Embryonic facial prominence (tissue), 1 donor: ENCODE results near the gene ZNRF3.
"Not testable (repeated sequence)": the region's sequence is repeated elsewhere in the genome, so short reads cannot be mapped to it uniquely, and the experiment has no call there.

Experiments used
- DNase-seq: peaks from one replicate; pipeline ENCODE4 v3.0.0-alpha.2; 2016; ENCODE audit errors: extremely low spot score

The ZNRF3 gene

GRCh38 chr22:28884747-28885350 is 1.5 kb downstream of the ZNRF3 start:
- no peak for DNase-seq

DNA sequence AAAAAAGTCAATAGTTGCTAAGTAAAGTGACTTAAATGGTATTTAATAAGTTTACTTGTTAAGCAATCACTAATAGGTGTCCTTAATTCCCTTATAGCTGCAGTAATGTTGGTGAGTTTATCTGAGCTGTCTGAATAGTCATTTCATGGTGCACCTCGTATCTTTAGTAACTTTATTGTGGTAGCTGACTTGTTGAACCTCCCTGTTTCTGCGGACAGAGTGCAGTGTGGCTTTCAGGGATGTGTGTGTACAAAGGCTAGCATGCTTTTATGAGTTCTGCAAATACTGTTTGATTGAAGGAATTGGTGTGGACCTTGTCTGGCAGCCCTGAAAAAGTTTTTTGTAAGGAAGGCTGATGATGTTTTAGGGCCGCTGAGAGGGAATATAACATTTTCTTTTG is 2.6 kb downstream of the ZNRF3 start:
- no peak for DNase-seq

DNA sequence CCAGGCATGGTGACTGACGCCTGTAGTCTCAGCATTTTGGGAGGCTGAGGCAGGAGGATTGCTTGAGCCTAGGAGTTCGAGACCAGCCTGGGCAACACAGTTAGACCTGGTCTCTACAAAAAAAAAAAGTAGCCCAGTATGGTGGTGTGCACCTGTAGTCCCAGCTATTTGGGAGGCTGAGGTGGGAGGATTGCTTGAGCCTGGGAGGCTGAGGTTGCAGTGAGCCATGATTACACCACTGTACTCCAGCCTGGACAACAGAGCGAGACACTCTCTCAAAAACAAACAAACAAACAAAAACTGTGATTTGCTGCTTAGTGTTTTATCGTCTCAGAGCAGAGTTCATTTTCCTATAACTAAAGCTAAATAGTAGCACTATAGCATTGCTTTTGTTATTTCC is 3.3 kb downstream of the ZNRF3 start:
- DNase-seq, result not testable (repeated sequence)

DNA sequence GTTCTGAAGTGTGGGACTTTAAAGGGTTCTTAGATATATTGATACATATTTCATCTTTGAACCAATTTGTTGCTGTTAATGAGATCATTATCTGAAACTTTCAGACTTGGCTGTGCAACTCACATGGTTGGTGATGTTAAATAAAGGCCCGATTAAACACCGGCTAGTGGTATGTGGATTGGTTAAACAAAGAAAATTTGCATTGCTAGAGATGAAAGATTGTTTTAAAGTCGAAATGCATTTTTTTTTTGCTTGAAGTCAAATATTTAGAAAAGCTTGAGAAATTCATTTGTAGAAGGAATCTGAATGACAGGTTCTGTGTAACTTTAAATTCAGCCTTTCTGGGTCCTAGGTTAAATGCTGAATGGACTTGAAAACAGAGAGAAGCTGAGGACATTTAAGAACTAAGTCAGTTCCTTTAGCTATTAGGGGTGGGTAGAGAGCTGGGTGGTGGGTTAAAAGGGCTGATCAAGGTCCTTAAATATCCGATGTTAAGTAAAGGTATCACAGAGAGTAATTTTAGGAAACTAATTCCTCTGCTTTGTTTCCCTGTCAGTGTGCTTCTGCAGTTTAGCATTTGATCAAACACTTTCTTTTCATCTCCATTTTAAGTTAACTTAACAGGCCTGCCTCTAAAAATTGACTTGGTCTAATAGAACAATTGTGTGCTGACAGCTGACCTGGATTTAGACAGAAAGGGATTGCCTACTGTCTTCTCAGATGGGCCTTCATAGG is 4.5 kb downstream of the ZNRF3 start:
- DNase-seq, result no peak

GRCh38 chr22:28889478-28890024 is 6.2 kb downstream of the ZNRF3 start:
- no peak for DNase-seq

GRCh38 chr22:28891156-28891733 is 7.9 kb downstream of the ZNRF3 start:
- DNase-seq, result no peak

DNA sequence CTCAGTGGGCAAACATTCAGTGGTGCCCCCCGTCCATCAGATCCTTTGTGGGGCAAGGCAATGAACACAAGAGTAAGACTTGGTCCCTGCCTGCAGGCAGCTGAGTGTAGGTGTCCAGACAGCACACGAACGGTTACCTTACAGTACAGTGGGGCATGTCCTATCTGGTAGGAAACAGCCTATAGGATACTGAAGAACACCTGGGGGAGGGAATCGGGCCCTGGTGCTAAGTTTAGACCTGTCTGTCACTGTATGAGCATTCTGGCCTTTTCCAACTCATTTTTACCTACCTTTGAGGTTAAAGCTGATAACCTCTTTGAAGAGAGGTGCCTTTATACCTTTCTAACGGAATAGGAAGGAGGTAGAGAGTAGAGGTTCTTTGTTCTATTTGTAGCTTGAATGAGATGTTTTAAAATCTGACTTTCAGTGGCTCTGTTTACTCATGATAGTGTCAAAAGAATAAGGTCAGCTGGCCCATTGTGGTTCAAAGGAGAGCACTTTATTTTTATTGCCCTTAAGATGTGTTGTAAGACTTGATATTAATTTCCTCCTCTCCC is 8.9 kb downstream of the ZNRF3 start:
- no peak for DNase-seq

DNA sequence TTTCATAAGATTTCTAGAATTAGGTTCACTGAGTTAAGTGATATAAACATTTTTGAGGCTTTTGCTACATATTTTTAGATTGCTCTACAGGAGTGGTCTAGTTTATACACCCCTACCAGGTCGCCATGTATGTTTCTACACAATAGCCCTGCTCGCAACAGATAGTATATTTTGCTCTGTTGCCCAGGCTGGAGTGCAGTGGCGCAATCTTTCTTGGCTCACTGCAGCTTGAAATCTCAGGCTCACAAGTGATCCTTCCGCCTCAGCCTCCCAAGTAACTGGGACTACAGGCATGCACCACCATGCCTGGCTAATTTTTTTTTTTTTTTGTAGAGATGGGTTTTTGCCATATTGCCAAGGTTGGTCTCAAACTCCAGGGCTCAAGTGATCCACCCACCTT is 10.4 kb downstream of the ZNRF3 start:
- no peak for DNase-seq

GRCh38 chr22:28894334-28894733 is 11.0 kb downstream of the ZNRF3 start:
- no peak for DNase-seq

- no peak for DNase-seq
Observed at GRCh38 chr22:28894807-28895206, 11.4 kb downstream of the ZNRF3 start.

GRCh38 chr22:28896611-28897010 is 13.2 kb downstream of the ZNRF3 start:
- no peak for DNase-seq

DNA sequence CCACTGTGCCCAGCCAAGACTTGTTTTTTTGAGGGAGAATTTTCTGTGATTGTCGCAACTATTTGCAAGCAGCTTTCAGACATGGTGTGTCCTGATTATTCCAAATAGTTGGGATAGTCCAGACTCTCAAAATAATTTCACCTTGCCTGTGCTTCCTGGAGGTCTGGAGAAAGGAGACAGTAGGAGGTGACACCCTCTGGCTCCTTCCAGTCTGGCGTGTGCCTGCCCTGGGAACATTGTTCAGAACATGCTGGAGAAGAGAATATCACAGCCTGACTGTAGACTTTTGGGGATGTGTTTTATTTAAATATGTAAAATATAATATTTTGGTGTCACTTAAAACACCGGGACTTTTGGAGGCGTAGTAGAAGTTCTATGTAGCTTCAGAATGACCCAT is 14.9 kb downstream of the ZNRF3 start:
- no peak for DNase-seq

DNA sequence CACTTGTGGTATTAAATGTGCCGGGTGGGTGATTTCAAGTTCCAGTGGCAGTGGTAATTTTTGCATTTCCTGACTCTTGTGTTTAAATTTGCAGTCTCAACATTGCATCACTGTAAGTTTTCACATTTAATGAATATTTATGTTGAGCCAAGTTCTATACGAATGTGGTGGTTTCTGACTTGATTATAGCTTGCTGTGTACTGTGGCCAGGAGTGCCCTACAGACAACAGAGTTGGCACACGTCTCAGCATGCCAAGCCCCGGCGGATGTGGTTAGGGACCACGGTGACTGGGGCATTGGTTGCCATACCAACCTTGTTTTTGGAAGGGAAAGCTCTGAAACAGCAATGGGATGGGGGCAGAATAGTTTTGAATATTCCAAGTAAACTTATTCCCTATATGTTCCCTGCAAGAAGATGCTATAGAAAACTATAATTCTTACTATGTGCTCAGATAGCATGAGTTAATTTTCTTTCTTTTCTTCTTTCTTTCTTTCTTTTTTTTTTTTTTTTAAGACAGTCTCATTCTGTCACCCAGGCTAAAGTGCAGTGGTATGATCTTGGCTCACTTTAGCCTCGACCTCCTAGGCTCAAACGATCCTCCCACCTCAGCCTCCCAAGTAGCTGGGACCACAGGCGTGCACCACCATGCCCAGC is 16.0 kb downstream of the ZNRF3 start:
- DNase-seq, result peak; percentile 50

GRCh38 chr22:28900379-28900925 is 17.1 kb downstream of the ZNRF3 start:
- no peak for DNase-seq

GRCh38 chr22:28902490-28902889 is 19.1 kb downstream of the ZNRF3 start:
- no peak for DNase-seq

DNA sequence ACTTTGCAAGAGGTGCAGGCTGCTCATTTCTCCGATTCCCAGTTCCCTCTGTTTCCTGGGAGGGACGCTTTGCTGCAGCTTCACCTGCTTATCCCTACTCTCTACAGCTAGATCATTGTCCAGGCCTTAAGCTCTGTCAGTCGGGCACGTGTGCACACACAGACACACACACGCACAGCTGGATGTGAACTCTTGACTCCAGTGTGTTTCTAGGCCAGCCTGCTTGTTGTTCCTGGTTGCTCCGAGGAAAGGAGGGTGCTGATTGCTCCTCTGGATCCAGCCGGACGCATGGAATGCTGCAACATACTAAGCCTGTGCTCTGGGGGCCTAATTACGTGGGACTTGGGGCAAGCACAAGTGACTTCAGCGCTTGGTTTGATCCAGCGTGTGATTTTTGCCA is 19.7 kb downstream of the ZNRF3 start:
- DNase-seq, result no peak

GRCh38 chr22:28903729-28904128 is 20.4 kb downstream of the ZNRF3 start:
- no peak for DNase-seq

- DNase-seq, result peak; percentile 54
Observed at GRCh38 chr22:28904211-28904896, 21.0 kb downstream of the ZNRF3 start.

DNA sequence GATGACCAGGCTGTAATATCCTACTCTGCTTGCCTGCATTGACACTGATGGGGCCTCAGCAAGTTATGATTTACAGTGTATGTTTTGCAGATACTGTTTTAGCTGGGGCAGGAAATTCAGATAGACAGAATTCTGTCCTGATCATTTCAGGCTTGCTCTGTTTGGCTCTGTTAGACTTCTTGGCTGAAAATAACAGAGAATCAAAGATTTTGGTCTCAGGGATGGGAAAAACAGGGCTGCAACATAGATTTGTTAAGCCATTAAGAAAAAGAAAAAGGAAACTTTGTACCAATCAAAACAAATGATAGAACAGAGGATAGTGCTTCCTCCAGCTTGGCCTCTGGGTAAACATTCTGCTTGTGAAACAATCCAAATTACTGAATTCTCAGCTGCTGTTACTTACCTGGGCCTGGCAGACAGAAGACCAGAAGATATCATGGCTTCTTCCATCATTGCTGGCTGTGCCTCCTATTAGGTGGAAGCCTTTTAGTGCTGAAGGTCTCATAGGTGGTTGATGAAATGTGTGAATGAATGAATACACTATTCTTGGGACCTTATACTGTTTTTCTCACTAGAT is 22.0 kb downstream of the ZNRF3 start:
- DNase-seq, result no peak

DNA sequence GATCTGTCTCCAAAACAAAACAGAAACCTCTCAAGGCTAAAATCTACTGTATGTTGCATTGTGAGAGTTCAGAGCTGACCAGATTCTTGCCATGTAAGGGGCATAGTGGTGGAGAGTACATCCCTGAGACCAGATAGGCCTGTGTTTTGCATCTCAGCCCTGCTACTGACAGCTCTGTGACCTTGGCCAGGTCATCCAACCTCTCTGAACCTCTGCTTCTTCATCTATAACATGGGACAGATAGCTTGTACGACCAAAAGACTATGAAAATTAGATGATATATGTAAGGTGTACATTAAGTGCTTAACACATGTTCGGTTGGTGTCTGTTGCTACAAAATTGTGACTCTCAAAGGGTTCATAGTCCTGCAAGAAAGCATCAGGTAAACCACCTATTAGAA is 22.9 kb downstream of the ZNRF3 start:
- no peak for DNase-seq
